T-cell (primary cell): Measurements from ENCODE around the gene GOLGA6A. TPM values are rescaled to one million over a fixed set of nuclear protein-coding genes. Genes with fewer than 3 reads are reported as not detected.
"Not testable (repeated sequence)": the region's sequence is repeated elsewhere in the genome, so short reads cannot be mapped to it uniquely, and the experiment has no call there.

ENCODE experiments used
- ATAC-seq, 4 experiments: fragments of 200-7000 bp in 3 of 4; fragments of 150-1000 bp in 1 of 4; cut with Tn5 transposase; replicated peaks in 1 of 4; 1 replicate in 3 of 4; 2 replicates in 1 of 4; pipeline ENCODE4 v1.10.0; 2021; ENCODE audit warnings: moderate library complexity in 3 of 4, mild to moderate bottlenecking in 2 of 4, moderate number of reproducible peaks in 1 of 4
- CTCF ChIA-PET, 2 donors: fragments of 300-600 bp; sonication (Branson Sonifier 250); formaldehyde crosslinking; loops; one replicate each; lab custom pipeline; 2022; ENCODE audit warnings: antibody characterized with exemption in 2 of 2; lab: Charles Lee
- POLR2A ChIA-PET, 2 donors: fragments of 300-600 bp; sonication (Branson Sonifier 250); formaldehyde crosslinking; loops; one replicate each; lab custom pipeline; 2022; ENCODE audit warnings: antibody characterized with exemption in 2 of 2; lab: Charles Lee
- DNase-seq, 35 experiments: peaks; one replicate each; pipeline versions ENCODE4 v3.0.0 to v3.0.0-alpha.2; 2013 to 2023
- H3K27ac ChIP-seq: one replicate; pipeline ENCODE4 v1.5.1; 2013; ENCODE audit warnings: low read length
- H3K27me3 ChIP-seq, 2 experiments: replicated peaks in 1 of 2; 1 replicate in 1 of 2; 2 replicates in 1 of 2; pipeline versions ENCODE4 v1.6.1 to v1.7.0; 2013; ENCODE audit warnings: low read length in 1 of 2, mixed read lengths in 1 of 2; ENCODE audit not compliant: control insufficient read depth in 2 of 2, insufficient read depth in 2 of 2; ENCODE audit errors: extremely low read depth in 1 of 2
- H3K36me3 ChIP-seq, 2 donors: 1 replicate in 1 of 2; 2 replicates in 1 of 2; pipeline versions ENCODE4 v1.6.1 to v1.7.0; 2013; ENCODE audit warnings: low read length in 1 of 2; ENCODE audit not compliant: control insufficient read depth in 2 of 2, insufficient read depth in 1 of 2; ENCODE audit errors: extremely low read depth in 1 of 2
- H3K4me1 ChIP-seq, 2 experiments: 1 replicate in 1 of 2; 2 replicates in 1 of 2; pipeline versions ENCODE4 v1.6.1 to v1.7.0; 2013; ENCODE audit warnings: low read length in 2 of 2, mixed read lengths in 1 of 2; ENCODE audit not compliant: insufficient read depth in 2 of 2, control insufficient read depth in 1 of 2; ENCODE audit errors: extremely low read depth in 1 of 2
- H3K4me3 ChIP-seq, 2 donors: 1 replicate in 1 of 2; 2 replicates in 1 of 2; pipeline versions ENCODE4 v1.5.1 to v1.7.0; 2013; ENCODE audit warnings: mild to moderate bottlenecking in 2 of 2, low read length in 1 of 2, moderate library complexity in 1 of 2; ENCODE audit not compliant: control insufficient read depth in 1 of 2; ENCODE audit errors: extremely low read depth in 1 of 2
- H3K9me3 ChIP-seq: 2 replicates; pipeline ENCODE4 v1.7.0; 2013
- H3K27ac Mint-ChIP-seq, 2 donors: one replicate each; pipeline ENCODE4 v1.8.0; 2020 to 2021; ENCODE audit warnings: mild to moderate bottlenecking in 2 of 2, mixed read lengths in 2 of 2
- H3K27me3 Mint-ChIP-seq, 2 donors: one replicate each; pipeline ENCODE4 v1.8.0; 2021 to 2022; ENCODE audit warnings: mixed read lengths in 2 of 2
- H3K36me3 Mint-ChIP-seq: one replicate; pipeline ENCODE4 v1.8.0; 2021; ENCODE audit warnings: mixed read lengths
- H3K4me1 Mint-ChIP-seq, 3 donors: one replicate each; pipeline ENCODE4 v1.8.0; 2020 to 2022; ENCODE audit warnings: mixed read lengths in 3 of 3, mild to moderate bottlenecking in 1 of 3
- H3K4me3 Mint-ChIP-seq, 3 donors: one replicate each; pipeline ENCODE4 v1.8.0; 2020 to 2022; ENCODE audit warnings: mild to moderate bottlenecking in 3 of 3, mixed read lengths in 3 of 3, moderate library complexity in 3 of 3
- H3K9me3 Mint-ChIP-seq, 3 donors: one replicate each; pipeline ENCODE4 v1.8.0; 2020 to 2022; ENCODE audit warnings: mixed read lengths in 3 of 3
- WGBS: methylation state at CpG from one replicate; pipeline ENCODE4 v1.1.5; 2013; ENCODE audit warnings: missing lambda C conversion rate; ENCODE audit not compliant: insufficient coverage; 5-methylcytosine and 5-hydroxymethylcytosine counted together
- total RNA-seq, 35 experiments: library from RNA in 6 of 35; stranded (reverse) in 6 of 35; fragments of 120-200 nt in 1 of 35; gene quantifications; one replicate each; pipeline versions ENCODE4 v1.2.1 to v1.2.4 and lab custom pipeline; 2013 to 2026

GOLGA6A gene
- total RNA-seq, 5 donors from 2014 or later (not counting 1 experiment from before 2014, with no cell fraction given) = 0.13 to 0.50 (median 0.37) TPM; not detected in 2

DNA sequence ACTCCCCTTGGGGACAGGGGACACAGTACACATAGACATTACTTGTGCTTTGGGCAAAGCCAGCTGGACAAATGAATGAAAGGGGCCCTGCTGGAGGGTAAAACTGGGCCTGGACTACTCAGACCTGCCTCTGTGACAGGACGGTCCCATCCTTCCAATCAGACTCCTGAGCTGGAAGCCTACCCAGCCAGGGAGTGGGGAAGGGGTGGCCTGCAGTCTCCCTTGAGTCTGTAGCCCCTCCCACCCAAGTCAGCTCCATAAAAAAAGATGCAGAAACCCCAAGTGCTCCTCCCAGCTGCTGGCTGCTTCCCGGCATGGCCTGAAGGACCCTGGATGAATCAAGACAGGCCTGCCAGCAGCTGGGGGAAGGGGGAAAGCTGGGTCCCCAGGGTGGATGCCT is 12.2 kb upstream of the GOLGA6A start:
- H3K27ac ChIP-seq, H3K9me3 Mint-ChIP-seq, H3K27ac Mint-ChIP-seq, DNase-seq, CTCF ChIA-PET, H3K4me1 ChIP-seq, H3K9me3 ChIP-seq, H3K27me3 ChIP-seq, H3K4me3 Mint-ChIP-seq, H3K4me1 Mint-ChIP-seq, POLR2A ChIA-PET, H3K36me3 ChIP-seq, H3K4me3 ChIP-seq, H3K36me3 Mint-ChIP-seq, ATAC-seq, H3K27me3 Mint-ChIP-seq: not testable (repeated sequence)
- no CpG with 5 or more reads among the region's 2 CpGs for WGBS

GRCh38 chr15:74075781-74076180 is 6.6 kb downstream of the GOLGA6A start:
- H3K4me1 Mint-ChIP-seq, H3K27me3 Mint-ChIP-seq, H3K4me3 Mint-ChIP-seq, H3K9me3 ChIP-seq, H3K27ac ChIP-seq, H3K27me3 ChIP-seq, ATAC-seq, DNase-seq, POLR2A ChIA-PET, H3K36me3 Mint-ChIP-seq, H3K9me3 Mint-ChIP-seq, H3K27ac Mint-ChIP-seq, H3K4me3 ChIP-seq, CTCF ChIA-PET, H3K36me3 ChIP-seq, H3K4me1 ChIP-seq: not testable (repeated sequence)
- WGBS = 77% methylated on average over 5 of the region's 9 CpGs

DNA sequence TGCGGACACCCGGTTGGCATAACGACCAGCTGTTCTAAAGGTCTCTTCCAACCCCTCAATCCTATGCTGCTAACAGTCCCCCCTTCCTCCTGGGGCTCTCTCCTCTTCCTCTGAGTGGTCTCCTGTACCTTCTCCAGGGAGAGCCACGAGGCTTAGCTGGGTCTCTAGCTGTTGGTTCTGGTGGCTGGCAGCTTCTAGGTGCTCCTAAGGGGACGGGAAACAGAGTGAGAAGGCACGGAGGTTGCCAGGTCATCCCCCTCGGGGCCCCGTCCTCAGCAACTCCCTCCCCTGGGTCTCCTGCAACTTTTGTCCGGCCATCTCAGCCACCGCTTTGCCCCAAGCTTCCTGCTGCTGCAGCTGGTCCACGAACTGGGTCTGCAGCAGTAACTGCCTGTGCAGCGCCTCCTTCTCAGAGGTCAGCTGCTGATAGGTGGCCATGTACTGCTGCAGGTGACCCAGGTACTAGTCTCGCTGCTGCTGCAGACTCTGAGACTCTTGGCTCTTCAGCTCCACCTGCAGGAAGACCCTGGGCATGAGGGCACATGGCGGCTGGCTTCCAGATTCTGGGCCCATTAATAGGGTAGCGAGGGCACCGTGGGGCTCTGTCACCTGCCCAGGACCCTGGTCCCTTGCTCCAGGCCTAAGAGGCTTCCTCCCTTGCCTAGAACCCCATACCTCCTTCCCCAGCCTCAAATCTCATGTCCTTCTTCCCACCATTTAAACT is 9.6 kb downstream of the GOLGA6A start:
- DNase-seq = peak in 22 of 35 experiments; percentile 12 to 51 (median 24)
- H3K9me3 ChIP-seq, H3K4me3 Mint-ChIP-seq, H3K36me3 ChIP-seq, POLR2A ChIA-PET, H3K4me3 ChIP-seq, CTCF ChIA-PET, H3K4me1 Mint-ChIP-seq, H3K9me3 Mint-ChIP-seq, H3K4me1 ChIP-seq, H3K27me3 Mint-ChIP-seq, H3K36me3 Mint-ChIP-seq, H3K27ac Mint-ChIP-seq, ATAC-seq, H3K27me3 ChIP-seq, H3K27ac ChIP-seq: not testable (repeated sequence)
- WGBS = 40% methylated on average over 1 of the region's 16 CpGs

- H3K9me3 ChIP-seq, H3K27me3 Mint-ChIP-seq, H3K4me1 ChIP-seq, H3K27me3 ChIP-seq, H3K27ac ChIP-seq, H3K4me3 ChIP-seq, ATAC-seq, CTCF ChIA-PET, H3K4me3 Mint-ChIP-seq, DNase-seq, H3K9me3 Mint-ChIP-seq, H3K27ac Mint-ChIP-seq, POLR2A ChIA-PET, H3K4me1 Mint-ChIP-seq, H3K36me3 ChIP-seq, H3K36me3 Mint-ChIP-seq: not testable (repeated sequence)
- no CpG with 5 or more reads among the region's 9 CpGs for WGBS
These were observed 10.2 kb downstream of the GOLGA6A start for GRCh38 chr15:74072132-74072531.

DNA sequence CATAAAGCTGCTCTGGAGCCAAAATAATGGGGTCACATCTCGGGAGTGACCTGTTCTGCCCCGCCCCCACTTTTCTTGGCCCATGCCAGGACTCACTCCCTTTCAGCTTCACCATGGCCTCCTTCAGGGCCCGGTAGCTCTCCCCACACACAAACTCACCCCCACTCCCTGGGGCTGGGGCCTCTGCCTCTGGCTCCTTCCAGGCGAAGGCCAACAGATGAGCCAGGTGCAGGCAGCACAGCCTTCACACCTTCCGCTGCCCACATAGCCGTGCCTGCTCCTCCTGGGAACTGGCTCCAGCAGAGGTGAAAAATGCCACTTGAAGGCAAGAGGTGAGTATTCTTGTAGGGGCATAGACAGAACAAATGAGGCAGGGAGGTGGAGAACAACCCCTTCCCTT is 10.7 kb downstream of the GOLGA6A start:
- H3K4me3 ChIP-seq, H3K36me3 Mint-ChIP-seq, H3K4me1 ChIP-seq, POLR2A ChIA-PET, H3K9me3 ChIP-seq, ATAC-seq, H3K27me3 ChIP-seq, H3K27ac ChIP-seq, H3K27ac Mint-ChIP-seq, CTCF ChIA-PET, H3K27me3 Mint-ChIP-seq, H3K4me1 Mint-ChIP-seq, DNase-seq, H3K4me3 Mint-ChIP-seq, H3K9me3 Mint-ChIP-seq, H3K36me3 ChIP-seq: not testable (repeated sequence)
- 100% methylated on average over 1 of the region's 6 CpGs for WGBS

DNA sequence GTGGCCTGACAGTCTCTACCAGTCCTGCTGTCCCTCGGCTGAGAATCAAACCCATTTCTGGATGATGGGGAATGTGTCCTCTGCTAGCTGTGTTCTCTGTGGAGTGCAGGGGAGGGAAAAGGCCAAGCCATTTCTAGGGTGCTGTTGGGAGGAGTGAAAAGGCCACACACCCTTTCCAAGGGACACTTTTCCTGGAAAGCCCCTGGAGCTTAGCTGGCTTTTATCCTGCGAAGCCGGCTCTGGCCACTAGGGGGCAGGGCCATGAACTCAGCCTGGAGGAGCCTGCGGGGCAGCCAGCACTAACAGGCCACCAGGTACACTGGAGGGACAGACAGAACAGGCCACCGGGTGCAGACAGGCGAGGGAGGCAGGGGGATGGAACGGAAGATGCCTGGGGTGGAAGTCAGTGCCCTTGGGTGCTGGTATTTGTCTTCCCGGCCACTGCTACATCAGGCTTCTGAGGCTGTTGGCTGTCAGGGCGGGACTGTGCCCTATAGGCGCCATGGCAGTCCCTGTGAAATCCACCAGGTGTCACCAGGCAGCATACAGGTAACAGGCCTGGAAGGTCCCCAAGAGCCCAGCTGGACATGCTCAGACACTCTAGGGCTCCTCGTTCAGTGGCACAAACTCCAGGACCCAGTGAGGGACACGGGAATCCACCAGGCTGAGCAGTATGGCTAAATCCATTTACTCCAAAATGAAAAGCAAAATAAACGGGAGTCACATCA is 16.5 kb downstream of the GOLGA6A start:
- H3K36me3 ChIP-seq, H3K9me3 Mint-ChIP-seq, H3K4me3 Mint-ChIP-seq, H3K27ac ChIP-seq, H3K27me3 ChIP-seq, H3K4me1 Mint-ChIP-seq, POLR2A ChIA-PET, H3K4me1 ChIP-seq, H3K4me3 ChIP-seq, H3K9me3 ChIP-seq, H3K36me3 Mint-ChIP-seq, CTCF ChIA-PET, H3K27ac Mint-ChIP-seq, H3K27me3 Mint-ChIP-seq: not testable (repeated sequence)
- ATAC-seq = peak; percentile 92 to 97 (median 95)
- WGBS = no CpG with 5 or more reads among the region's 13 CpGs
- peak in 30 of 35 experiments; percentile 10 to 62 (median 38) for DNase-seq
